SKM-1 (cell line): ENCODE measurements around the gene MARCKSL1.
"Not testable (repeated sequence)": the region's sequence is repeated elsewhere in the genome, so short reads cannot be mapped to it uniquely, and the experiment has no call there.

Experiments
- DNase-seq: peaks from one replicate; lab custom pipeline; 2025; ENCODE audit not compliant: unreplicated experiment; lab: John Stamatoyannopoulos, UW

Gene MARCKSL1

GRCh38 chr1:32291708-32292538 lies 44.1 kb downstream of the MARCKSL1 start, which contains the start of gene HDAC1:
Gene HDAC1 (plus strand): TSS chr1:32292083. CDS start chr1:32292170, 87 bp downstream.
- peak; percentile 98 for DNase-seq

- no peak for DNase-seq
Observed at GRCh38 chr1:32291145-32291707, 44.8 kb downstream of the MARCKSL1 start.

- no peak for DNase-seq
Observed at GRCh38 chr1:32289256-32289655, 46.8 kb downstream of the MARCKSL1 start.

GRCh38 chr1:32286763-32287162 lies 49.3 kb downstream of the MARCKSL1 start:
- no peak for DNase-seq

GRCh38 chr1:32285658-32286057 lies 50.4 kb downstream of the MARCKSL1 start:
- no peak for DNase-seq

GRCh38 chr1:32284777-32285176 lies 51.3 kb downstream of the MARCKSL1 start:
- DNase-seq = not testable (repeated sequence)
